ENCODE results near the gene DHX15.

Gene DHX15

DNA sequence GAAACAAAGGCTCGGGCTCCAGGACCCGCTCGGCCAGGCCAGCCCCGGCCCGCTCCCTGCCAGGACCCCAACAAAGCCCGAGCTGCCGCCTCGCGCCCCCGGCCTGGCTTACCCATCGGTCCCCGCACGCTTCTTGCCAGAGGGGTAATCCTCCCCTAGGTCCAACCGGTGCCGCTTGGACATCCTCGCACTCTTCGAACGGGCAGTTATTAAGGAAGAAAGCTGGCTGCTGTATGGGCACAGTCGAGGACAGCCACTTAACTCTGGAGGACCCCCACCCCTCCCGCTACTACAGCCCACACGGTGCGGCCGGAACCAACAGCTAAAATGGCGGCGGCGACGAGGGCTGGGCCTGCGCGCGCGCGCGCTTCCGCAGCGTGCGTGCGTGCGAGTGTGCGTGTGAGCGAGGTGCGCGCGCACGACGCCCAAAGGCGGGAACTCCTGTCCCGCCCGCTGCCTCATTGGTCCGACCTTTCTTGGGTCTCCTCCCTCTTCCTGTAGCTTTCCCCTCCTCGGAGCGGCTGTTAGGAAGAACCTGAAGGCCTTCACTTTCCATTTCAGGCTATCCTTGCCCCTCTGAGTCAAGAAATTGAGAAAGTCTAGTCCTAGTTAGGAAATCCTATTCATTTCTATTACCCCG, at the start of gene DHX15:
Gene DHX15 (minus strand): TSS at position 344 of the 640 bp plus-strand sequence. CDS start 161 bp downstream, at position 183.
- DNase-seq (ENCODE audit: low read depth), result peak; percentile 97

DNA sequence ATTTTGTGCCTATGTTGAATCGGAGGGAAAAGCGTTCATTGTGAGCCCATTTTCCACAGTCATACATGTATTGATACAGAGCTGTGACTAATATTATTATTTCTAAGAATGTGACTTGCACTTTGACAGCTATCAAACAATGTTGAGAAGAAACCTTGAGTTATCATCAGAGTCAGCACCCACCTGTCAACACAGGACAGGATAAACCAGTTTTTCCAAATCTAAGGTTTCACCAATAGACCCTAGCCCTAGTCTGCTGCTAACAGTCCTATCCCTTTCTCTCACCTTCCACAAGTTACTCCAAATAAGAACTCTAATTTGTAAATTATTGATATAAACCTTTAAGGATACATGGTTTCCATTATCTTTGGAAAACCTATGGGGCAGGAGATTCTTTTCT, 47.7 kb upstream of the DHX15 start:
- DNase-seq (ENCODE audit: low read depth), result no peak

DNA sequence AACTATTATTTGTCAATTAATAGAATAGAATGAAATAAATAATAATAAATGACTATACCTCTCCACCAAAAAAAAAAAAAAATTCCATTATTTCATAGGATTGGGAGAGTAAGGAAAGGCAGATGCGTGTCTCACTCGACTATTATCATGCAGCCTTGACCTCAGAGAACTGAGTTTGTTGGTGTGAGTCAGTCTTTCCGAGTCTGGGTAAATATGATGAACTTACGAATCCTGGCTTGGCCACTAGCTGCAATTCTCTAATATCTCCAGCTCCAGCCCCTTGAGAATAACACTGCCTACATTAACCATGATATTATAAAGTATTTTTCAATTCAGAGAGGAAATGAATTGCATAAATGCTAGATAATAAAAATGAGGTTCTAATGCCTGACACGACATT, 46.6 kb upstream of the DHX15 start:
- DNase-seq (ENCODE audit: low read depth), result no peak

DNA sequence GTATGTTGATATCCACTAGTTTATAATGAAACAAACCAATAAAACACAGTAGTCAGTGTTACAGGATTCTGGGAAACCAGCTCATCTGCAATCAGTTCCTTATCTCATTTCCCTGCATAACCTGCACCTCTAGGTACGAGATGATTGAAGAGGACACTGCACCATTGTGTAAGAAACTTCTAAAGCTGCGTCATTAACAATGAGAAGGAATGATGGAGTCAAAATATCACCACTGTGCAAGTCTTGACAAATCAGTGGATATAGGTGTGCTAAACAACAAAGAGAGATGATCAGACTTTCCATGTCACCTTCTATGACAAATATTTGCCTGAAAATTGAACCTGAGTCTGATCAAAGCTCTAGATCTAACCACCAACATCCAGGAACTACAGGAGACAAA, 40.7 kb upstream of the DHX15 start:
- no peak for DNase-seq (ENCODE audit: low read depth)

DNA sequence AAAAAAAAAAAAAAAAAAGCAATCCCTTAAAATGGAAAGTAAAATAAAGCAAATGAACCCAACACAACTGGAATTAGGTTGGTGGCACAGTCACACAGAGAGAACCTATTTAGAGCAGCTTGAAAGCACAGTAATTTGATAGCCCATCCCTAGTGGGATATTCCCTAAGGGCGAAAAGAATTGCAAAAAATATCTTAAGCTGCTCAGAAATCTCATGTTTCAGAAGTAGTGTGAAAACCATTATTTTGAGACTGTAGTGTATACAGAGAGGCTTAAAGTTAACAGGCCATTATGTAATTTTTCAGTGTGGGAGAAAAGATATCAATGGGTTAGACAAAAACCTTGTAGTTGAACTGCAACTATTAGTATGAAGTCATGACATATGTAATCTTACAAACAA, 40.0 kb upstream of the DHX15 start:
- no peak for DNase-seq (ENCODE audit: low read depth)

DNA sequence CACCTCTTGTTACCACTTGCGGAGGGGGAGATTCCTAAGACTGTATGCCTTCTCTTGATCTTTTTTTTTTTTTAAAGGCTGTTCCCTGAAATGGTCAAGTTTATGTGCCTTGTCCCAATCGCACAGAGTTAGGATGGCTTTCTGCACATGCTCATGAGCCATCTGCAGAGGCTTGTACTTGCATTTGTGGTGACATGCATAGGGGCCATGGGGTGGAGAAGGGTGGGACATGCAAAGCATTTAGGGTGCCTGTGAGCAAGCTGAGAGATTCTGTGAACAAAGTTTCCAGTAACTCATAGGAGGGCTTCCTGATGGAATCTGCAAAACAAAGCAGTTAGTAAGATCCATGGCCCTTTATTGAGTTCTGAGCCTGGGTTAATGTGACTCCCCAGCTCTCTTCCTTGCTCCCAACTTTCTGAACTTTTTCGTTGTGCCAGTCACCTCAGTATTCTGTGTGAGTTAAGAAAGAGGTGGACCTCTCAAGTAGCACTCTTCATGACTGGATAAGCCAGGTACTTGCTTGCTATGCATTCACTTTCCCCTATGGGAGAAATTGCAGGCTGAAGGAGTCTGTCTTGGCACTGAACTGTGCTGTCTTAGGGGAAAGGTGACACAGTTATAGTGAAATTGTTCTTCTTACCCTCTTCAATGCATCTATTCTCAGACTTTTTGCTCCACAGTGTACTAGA, 37.9 kb upstream of the DHX15 start:
- no peak for DNase-seq (ENCODE audit: low read depth)

DNA sequence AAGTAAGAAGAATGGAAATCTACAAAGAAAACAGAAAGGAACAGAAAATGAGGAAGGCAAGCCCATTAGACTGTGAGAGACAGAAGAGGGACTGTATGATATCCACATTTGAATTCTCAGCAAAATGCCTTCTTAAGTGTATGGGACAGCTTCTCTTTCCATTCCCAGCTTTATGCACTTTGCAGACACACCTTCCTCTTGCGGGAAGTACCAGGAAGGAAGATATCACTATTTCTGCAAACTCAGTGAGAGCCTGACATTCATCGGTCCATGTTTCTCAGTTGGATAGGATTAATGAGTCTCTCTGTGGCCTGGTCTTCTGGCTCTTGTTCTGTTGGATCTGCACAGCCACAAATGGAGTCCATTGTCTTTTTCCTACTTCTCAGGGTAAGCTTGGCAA, 31.6 kb upstream of the DHX15 start:
- no peak for DNase-seq (ENCODE audit: low read depth)

DNA sequence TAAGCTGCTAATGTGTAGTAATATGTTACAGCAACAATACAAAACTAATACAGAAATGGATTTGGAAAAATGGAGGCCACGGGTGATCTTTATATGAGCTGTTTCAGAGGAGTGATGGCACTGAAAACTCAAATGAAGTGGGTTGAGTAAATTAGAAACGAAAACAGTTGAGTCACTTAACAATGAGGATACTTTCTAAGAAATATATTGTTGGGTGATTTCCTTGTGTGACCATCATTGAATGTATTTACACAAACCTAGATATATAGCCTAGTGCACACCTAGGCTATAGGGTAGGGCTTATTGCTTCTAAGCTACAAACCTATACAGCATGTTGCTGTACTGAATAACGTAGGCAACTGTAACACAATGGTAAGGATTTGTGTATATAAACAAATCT, 30.5 kb upstream of the DHX15 start:
- DNase-seq (ENCODE audit: low read depth), result no peak

DNA sequence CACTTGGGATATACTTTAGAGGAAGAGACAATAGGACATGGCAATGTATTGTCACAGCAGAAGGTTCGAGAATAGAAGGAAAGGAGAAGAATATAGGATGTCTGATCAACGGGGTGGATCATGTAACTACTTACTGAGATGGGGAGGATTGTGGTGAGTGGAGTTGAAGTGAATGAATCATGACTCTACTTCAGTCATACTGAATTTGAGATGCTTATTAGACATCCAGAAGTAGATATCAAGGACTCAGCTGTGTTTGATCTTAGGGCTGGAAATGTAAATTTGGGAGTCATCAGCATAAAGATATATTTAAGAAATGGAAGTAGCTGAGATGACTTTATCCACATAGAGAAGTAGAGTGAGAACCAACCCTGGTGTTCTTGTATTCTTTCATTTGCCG, 29.1 kb upstream of the DHX15 start:
- DNase-seq (ENCODE audit: low read depth), result no peak

DNA sequence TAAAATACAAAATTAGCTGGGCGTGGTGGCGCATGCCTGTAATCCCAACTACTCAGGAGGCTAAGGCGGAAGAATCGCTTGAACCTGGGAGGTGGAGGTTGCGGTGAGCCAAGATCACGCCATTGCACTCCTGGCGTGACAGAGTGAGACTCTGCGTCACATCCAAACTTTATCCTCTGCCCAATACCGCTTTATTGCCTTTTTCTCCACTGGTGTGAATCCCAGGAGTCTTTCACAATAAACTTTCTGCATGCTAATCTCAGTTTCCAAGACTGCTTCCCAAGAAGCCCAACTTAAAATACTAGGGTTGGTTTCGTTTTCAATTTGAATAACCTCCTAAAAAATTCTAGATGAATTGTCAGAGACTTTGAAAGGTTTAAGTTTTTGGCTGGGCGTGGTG, 27.2 kb upstream of the DHX15 start:
- no peak for DNase-seq (ENCODE audit: low read depth)

DNA sequence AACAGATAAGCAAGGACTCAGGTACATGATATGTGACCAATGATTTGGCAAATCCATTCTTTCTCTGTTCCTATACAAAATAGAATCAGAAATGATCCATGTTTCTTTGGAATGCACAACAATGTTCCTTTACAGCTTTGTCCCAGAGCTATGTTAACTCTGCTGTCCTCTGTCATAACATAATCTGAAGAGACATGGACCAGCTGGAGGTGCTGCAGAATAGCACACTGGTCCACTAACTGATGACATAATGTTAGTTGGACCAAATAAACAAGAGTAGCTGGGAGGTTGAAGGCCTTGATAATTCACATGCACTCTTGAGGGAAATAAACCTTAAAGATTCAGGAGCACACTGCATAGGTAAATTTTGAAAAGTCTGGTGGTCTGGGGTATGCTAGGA, 23.0 kb upstream of the DHX15 start:
- DNase-seq (ENCODE audit: low read depth), result no peak

DNA sequence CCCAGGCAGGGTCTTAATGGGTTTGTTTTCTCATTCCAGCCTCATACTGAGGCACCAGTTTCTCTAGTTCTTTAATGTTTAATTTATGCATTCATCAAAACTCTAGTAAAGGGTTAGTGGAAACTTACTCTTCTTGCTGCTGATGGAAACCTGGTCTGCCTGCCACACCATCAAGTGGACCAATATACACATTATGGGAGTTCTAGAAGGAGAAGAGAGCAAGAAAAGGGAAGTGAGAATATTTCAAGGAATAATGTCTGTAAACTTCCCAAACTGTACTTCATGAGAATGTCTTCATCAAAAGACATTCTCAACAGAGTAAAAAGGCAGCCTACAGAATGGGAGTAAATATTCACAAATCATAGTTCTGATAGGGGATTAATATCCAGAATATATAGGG, 20.9 kb upstream of the DHX15 start:
- no peak for DNase-seq (ENCODE audit: low read depth)

DNA sequence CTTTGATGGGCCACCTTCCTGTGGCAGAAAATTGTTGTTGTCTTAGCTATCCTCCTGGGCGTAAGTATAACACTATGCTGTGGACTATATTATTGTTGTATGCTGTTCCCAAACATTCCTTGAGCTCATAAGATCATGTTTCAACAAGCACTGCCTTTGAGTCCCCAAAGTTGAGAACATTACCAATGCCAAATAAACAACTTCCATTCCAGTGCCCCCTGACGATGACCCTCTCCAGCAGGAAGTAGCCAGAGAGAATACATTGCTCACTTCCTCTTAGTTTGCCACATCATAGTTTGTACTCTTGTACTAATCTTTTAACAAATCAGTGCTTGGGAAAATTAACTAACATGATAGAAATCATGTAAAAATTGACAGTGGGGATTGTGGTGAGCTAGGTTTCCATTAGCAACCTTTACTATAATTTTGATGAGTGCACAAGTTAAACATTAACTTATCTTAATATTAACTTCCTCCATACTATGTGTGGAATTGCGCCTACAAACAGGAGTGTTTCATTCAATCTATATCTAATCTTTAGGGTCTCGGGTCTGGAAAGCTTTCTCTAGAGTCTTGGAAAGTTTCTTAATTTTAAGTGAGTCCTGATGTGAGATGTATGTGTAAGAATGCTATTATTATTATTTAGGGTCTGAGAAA, 20.3 kb upstream of the DHX15 start:
- DNase-seq (ENCODE audit: low read depth), result no peak

DNA sequence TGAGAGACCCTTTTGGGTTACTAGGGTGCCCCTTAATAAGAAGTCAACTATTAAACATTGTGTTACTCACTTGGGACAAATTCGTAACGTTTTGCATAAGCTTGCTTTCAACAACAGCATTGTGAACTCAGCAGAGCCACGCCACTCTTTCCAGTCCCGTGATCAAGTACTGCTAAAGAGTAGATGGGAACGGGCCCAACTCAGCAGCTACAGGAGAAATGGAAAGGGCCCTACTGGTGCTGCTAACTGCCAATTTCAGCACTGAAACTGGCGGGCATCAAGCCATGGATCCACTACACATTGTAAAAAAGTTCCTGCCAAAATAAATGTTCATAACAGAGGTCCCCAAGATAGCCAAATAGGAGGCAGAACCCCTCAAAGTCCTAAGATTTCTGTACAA, 19.0 kb upstream of the DHX15 start:
- no peak for DNase-seq (ENCODE audit: low read depth)

DNA sequence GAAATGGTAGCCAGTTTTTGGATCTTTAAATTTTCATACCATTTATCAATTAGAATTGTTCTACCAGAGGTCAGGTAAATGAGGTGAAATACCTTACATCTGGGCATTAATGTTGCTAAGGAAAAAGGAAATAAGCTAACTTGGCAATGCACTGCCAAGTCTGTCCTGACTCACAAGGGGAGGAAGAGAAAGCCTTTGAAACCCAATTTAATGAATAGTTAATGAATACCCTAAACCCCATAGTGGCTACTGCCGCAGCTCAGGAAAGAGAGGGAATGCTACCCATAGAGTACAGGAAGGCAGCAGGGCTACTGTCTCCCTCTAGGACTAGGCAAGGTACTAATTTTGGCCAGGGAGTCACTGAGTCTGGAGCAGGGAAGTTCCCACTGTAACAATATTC, 16.8 kb upstream of the DHX15 start:
- no peak for DNase-seq (ENCODE audit: low read depth)

DNA sequence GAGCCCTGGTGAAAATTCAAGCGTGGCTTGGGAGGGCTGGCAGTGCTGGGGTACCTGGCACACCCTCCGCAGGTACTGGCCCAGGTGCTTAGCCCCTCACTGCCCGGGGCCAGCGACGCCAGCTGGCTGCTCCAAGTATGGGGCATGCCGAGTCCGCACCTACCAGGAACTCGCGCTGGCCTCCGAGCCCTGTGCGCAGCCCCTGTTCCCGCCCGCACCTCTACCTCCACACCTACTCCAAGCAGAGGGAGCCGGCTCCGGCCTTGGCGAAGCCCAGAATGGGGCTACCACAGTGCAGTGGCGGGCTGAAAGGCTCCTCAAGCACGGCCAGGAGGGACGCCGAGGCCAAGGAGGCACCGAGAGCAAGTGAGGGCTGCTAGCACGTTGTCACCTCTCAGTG, 14.9 kb upstream of the DHX15 start:
- no peak for DNase-seq (ENCODE audit: low read depth)

DNA sequence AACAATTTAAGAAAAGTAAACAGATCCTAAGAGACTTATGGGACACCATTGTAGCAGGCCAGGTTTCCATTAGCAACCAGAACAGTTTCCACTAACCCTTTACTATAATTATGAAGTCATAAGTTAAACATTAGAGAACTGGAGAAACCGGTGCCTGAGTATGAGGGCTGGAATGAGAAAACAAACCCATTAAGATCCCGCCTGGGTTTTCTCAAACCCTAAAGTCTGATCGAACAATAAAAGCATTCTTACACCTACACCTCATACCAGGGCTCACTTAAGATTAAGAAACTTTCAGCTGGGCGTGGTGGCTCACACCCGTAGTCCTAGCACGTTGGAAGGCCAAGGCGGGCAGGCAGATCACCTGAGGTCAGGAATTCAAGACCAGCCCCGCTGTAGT, 13.7 kb upstream of the DHX15 start:
- DNase-seq (ENCODE audit: low read depth), result peak; percentile 16

DNA sequence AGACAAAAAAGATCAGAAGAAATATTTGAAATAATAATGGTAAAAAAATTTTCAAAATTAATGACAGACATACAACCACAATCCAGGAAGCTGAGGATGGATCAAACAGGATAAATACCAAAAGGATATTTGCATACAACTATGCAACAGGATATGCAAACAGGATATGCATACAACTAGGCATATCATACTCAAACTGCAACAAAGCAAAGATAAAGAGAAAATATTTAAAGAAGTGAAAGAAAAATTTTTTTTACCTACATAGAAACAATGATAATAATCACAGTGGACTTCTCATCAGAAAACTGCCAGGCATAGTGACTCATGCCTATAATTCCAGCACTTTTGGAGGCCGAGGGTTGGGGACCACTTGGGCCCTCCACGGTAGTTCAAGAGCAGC, 11.3 kb upstream of the DHX15 start:
- DNase-seq (ENCODE audit: low read depth), result no peak

DNA sequence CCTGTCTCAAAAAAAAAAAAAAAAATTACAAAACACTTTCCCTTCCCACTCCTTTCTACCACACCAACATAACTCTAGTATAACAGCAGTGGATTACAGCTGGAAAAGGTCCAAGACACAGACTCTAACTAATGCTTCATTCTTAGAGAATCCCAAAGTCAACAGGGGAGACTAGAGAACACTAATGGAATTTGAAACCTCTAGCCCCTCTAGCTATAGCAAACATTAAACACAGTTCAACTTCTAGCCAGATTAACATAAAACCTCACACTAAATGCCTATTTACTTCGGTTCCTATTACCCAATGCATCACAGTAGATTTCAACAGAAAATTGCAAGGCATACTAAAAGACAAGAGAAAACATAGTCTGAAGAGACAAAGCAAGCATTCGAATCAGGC, 10.5 kb upstream of the DHX15 start:
- peak; percentile 85 for DNase-seq (ENCODE audit: low read depth)

DNA sequence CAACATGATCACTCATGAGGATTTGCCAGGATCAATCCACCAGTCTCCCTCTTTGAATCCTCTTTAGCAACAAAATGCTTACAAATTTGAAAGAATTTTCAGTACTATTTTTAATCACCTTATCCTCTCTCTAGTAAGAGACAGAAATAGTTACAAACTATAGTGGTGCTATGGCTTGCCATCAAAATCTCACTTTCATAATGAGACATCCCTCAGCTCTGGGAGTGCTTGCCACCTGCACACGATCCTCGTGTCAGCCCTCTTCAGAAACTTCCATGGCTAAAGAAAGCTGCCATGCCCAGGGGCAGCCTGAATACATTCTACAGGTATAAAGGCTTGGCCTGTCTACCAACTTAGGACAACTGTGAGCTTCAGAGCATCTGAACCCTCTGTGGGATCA, 5.1 kb upstream of the DHX15 start:
- DNase-seq (ENCODE audit: low read depth), result no peak

DNA sequence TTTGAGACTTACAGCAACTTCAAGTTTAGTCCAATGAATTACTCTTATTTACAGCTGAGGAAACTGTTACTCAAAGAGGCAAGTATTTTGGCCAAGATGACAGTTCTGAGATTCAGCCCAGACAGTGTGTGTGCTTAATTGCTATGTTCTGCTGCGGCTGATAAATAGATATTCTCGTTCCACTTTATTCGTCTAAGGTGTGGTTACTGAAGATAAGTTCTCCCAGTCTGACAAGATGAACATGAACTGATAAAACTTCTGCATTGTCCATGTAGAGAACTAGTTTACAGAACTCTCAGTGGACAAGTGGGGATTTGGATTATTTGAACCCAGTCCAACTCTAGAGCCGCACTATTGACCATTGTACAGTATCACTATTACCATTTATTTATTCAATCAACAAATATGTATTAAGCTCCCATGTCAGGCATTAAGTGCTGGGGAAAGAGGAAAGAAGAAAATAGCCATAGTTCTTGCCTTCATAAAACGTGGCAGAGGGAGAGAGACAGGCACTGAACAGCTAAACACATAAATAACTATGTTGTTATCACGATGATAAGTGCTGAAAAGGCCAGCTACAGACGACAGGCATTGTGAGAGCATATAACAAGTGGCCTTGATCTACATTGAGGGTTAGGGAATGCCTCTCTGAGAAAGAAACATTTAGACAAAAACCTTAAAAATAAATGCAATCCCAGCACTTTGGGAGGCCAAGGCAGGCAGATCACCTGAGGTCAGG, 4.0 kb upstream of the DHX15 start:
- DNase-seq (ENCODE audit: low read depth), result no peak

DNA sequence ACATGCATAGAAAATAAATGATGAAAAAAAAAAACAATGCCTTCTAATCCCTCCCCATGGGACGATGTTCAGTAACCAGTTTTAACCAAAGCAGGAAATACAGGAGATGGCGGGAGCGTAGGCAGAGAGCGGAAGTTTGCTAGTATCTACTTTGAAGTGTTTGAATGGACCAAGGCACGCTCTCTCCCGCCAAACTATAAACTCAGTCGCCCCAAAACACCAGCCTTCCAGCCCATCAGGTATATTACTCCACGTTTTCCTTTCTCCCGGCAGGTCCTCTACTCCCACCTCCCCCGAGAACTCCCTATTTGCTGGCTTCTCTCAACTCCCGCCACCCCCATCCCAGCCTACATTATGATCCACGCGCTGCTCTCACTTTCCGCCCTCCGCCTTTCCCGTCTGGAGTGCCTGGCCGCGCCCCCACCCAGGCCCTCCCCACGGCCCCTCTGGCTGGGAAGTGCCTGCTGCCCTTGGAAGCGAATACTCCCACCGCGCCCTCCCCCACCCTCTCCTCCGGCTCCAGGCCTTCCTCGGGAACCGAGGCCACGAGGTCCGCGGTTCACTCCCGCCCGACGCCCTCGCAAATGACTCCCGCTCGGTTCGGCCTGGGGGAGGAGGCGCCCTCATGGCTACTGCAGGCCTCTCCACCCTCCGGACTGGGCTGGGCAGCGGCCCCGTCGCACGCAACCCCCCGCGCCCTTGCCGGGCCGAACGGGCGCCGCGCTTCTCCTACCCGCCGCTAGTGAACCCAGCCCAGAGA, 723 bp downstream of the DHX15 start:
- peak; percentile 55 for DNase-seq (ENCODE audit: low read depth)

Measured in EH (cell line).